Adipocyte (in vitro differentiated cells): Measurements from ENCODE around the gene RAB43.
A peak's percentile ranks its signal among the peaks of the same experiment; 100 is the strongest.
"Not testable (repeated sequence)": the region's sequence is repeated elsewhere in the genome, so short reads cannot be mapped to it uniquely, and the experiment has no call there.

Experiments
- DNase-seq: peaks from one replicate; pipeline ENCODE4 v3.0.0-alpha.2; 2015; ENCODE audit warnings: low read depth
- H3K27me3 ChIP-seq: replicated peaks from 2 replicates; pipeline ENCODE4 v1.7.0; 2013; ENCODE audit warnings: mild to moderate bottlenecking, low read length, moderate library complexity; ENCODE audit not compliant: control insufficient read depth, insufficient read depth
- H3K36me3 ChIP-seq: 2 replicates; pipeline ENCODE4 v1.7.0; 2013; ENCODE audit warnings: low read length, mild to moderate bottlenecking, moderate library complexity; ENCODE audit not compliant: control insufficient read depth, insufficient read depth, severe bottlenecking
- H3K4me1 ChIP-seq: 2 replicates; pipeline ENCODE4 v1.7.0; 2013; ENCODE audit warnings: mild to moderate bottlenecking, low read length, moderate library complexity; ENCODE audit not compliant: control insufficient read depth, insufficient read depth
- H3K4me3 ChIP-seq: 2 replicates; pipeline ENCODE4 v1.7.0; 2013; ENCODE audit warnings: mild to moderate bottlenecking, low read length, moderate library complexity
- H3K9ac ChIP-seq: 2 replicates; pipeline ENCODE4 v1.7.0; 2013; ENCODE audit warnings: mild to moderate bottlenecking, low read length, moderate library complexity
- H3K9me3 ChIP-seq: 2 replicates; pipeline ENCODE4 v1.7.0; 2013; ENCODE audit warnings: mild to moderate bottlenecking, low read length, moderate library complexity; ENCODE audit not compliant: control insufficient read depth

The RAB43 gene

DNA sequence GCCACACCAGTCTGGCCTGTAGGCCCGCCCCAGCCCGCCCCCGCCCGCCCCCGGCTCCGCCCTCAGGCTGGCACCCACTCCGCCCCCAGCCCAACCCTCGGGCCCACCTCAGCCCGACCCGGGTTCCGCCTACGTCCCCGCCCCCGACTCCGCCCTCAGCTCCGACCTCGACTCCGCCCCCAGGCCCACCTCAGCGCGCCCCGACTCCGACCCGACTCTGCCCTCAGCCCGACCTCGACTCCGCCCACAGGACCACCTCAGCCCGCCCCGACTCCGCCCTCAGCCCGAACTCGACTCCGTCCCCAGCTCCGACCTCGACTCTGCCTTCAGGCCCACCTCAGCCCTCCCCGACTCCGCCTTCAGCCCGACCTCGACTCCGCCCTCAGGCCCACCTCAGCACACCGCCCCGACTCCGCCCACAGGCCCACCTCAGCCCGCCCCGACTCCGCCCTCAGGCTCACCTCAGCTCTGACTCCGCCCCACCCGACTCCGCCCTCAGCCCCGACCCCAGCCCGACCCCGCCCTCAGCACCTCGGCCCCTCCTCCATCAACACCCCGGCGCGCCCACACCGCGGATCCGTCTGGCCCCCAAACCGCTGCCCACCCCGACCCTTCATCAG, at the start of gene RAB43:
Gene RAB43, minus strand, starts transcription at position 13 of the 620 bp plus-strand sequence. CDS start 315 bp downstream, outside the sequence.
- Histone ChIP-seq H3K4me3 (peak within 1 kb of the TSS; percentile 88), H3K4me1 (peaks cover 25% of the 10 kb centered on the region), H3K27me3 (no peaks in the 10 kb centered on the region), H3K9ac (peak within 1 kb of the TSS; percentile 92), H3K9me3 (no peaks in the 10 kb centered on the region), H3K36me3 (peaks cover 9% of the 10 kb centered on the region)
- peak; percentile 91 for DNase-seq

DNA sequence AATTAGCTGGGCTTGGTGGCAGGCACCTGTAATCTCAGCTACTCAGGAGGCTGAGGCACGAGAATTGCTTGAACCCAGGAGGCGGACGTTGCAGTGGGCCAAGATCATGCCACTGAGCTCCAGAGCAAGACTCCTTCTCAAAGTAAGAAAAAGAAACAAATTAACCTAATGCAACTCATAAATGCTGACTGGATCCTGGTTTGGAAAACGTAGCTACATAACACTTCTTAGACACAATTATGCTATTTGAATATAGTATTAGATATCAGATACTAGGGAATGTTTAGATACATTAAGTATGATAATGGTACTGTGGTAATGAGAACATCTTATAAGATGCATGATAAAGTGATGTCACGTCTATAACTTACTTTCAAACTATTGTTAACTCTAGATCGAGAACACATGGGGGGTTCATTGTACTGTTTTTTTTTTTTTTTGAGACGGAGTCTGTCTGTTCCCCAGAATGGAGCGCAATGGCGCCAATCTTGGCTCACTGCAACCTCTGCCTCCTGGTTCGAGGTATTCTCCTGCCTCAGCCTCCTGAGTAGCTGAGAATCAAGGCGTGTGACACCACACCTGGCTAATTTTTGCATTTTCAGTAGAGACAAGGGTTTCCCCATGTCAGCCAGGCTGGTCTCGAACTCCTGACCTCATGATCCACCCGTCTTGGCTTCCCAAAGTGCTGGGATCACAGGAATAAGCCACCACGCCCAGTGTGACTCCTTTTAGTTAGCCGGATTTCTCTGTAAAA, 45.2 kb upstream of the RAB43 start:
- H3K9me3 ChIP-seq: no peaks in the 10 kb centered on the region
- H3K9ac ChIP-seq: no peak overlapping the region
- no peaks in the 10 kb centered on the region for H3K27me3 ChIP-seq
- DNase-seq: no peak
- peaks cover 10% of the 10 kb centered on the region for H3K4me1 ChIP-seq
- peaks cover 63% of the 10 kb centered on the region for H3K36me3 ChIP-seq
- H3K4me3 ChIP-seq: no peak overlapping the region

GRCh38 chr3:129165594-129165993, 44.0 kb upstream of the RAB43 start:
- not testable (repeated sequence) for H3K4me3 ChIP-seq, DNase-seq, H3K9me3 ChIP-seq, H3K9ac ChIP-seq, H3K27me3 ChIP-seq
- H3K4me1 ChIP-seq: peaks cover 10% of the 10 kb centered on the region
- H3K36me3 ChIP-seq: peaks cover 51% of the 10 kb centered on the region

- Histone ChIP-seq H3K4me3 (no peak overlapping the region), H3K9me3 (no peaks in the 10 kb centered on the region), H3K4me1 (peaks cover 13% of the 10 kb centered on the region), H3K36me3 (peaks cover 41% of the 10 kb centered on the region), H3K27me3 (no peaks in the 10 kb centered on the region), H3K9ac (no peak overlapping the region)
- no peak for DNase-seq
Observed at GRCh38 chr3:129164500-129164899, 42.9 kb upstream of the RAB43 start.

GRCh38 chr3:129162729-129163579, 41.4 kb upstream of the RAB43 start:
- Histone ChIP-seq H3K27me3 (no peaks in the 10 kb centered on the region), H3K4me1 (peaks cover 18% of the 10 kb centered on the region), H3K9me3 (no peaks in the 10 kb centered on the region), H3K36me3 (peaks cover 38% of the 10 kb centered on the region), H3K9ac (peak overlapping the region; percentile 95), H3K4me3 (no peak overlapping the region)
- no peak for DNase-seq

- peaks cover 18% of the 10 kb centered on the region for H3K4me1 ChIP-seq
- peak overlapping the region; percentile 95 for H3K9ac ChIP-seq
- peak overlapping the region; percentile 99 for H3K4me3 ChIP-seq
- no peaks in the 10 kb centered on the region for H3K27me3 ChIP-seq
- H3K36me3 ChIP-seq: peaks cover 36% of the 10 kb centered on the region
- H3K9me3 ChIP-seq: no peaks in the 10 kb centered on the region
- DNase-seq: peak; percentile 33
Observed at GRCh38 chr3:129161860-129162271, 40.3 kb upstream of the RAB43 start.

DNA sequence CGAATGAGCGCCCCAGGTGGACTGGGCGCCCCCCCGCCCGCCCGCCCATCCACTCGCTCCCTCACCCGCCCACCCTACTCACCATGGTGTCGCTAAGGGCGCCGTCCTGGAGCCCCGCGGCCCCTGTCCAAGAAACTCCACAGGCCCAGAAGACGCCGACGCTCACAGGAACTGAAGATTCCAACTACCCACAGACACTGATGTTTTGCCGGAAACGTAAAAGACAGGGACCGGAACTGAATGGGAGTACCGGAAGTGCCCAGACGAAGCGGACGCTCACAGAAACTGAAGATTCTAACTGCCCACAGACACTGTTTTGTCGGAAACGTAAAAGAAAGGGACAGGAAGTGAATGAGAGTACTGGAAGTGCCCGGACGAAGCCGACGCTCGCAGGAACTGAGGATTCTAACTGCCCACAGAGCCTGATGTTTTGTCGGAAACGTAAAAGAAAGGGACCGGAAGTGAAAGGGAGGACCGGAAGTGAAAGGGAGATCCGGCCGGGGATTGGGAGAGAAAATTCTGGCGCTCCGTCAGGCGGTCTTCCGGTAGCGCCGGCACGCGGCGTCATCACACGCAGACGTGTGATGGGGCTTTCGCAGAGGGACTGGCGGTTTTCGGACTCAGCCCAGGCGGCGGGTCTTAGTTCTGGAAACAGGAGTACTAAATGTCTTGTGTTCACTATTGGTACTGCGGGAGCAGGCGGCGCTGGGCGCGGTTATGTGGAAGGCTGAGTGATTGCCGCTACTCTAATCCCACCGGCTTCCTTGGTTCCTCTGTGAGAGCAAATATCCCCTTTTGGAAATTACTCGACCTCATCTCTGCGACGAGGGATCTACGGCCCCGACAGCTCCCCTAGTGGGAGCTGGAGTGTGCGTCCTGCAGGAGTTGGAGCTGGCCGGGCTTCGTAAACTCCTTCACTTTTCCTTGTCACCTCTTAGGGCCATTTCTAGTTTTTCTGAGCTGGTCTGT, 39.6 kb upstream of the RAB43 start, which contains the start of gene ISY1:
Gene ISY1, minus strand, starts transcription at position 173 of the 969 bp plus-strand sequence. Its CDS starts 88 bp downstream, at position 85.
- Histone ChIP-seq H3K27me3 (no peaks in the 10 kb centered on the region), H3K9me3 (no peaks in the 10 kb centered on the region), H3K36me3 (peaks cover 36% of the 10 kb centered on the region), H3K4me3 (peak within 1 kb of the TSS; percentile 99), H3K4me1 (peaks cover 18% of the 10 kb centered on the region), H3K9ac (peak within 1 kb of the TSS; percentile 95)
- DNase-seq: peak; percentile 97

GRCh38 chr3:129144786-129145185, 23.2 kb upstream of the RAB43 start:
- Histone ChIP-seq H3K4me3 (no peak overlapping the region), H3K4me1 (no peaks in the 10 kb centered on the region), H3K9ac (no peak overlapping the region), H3K27me3 (no peaks in the 10 kb centered on the region), H3K36me3 (peaks cover 61% of the 10 kb centered on the region), H3K9me3 (no peaks in the 10 kb centered on the region)
- no peak for DNase-seq

- H3K4me1 ChIP-seq, H3K9me3 ChIP-seq, H3K9ac ChIP-seq, H3K4me3 ChIP-seq, H3K27me3 ChIP-seq, DNase-seq: not testable (repeated sequence)
- H3K36me3 ChIP-seq: peaks cover 59% of the 10 kb centered on the region
Observed at GRCh38 chr3:129141011-129141410, 19.4 kb upstream of the RAB43 start.

GRCh38 chr3:129139911-129140310, 18.3 kb upstream of the RAB43 start:
- H3K9ac ChIP-seq: no peak overlapping the region
- H3K27me3 ChIP-seq: no peaks in the 10 kb centered on the region
- no peak for DNase-seq
- peaks cover 58% of the 10 kb centered on the region for H3K36me3 ChIP-seq
- H3K9me3 ChIP-seq: no peaks in the 10 kb centered on the region
- no peak overlapping the region for H3K4me3 ChIP-seq
- no peaks in the 10 kb centered on the region for H3K4me1 ChIP-seq
